ENCODE data around the gene SCO2.
"Not testable (repeated sequence)": the region's sequence is repeated elsewhere in the genome, so short reads cannot be mapped to it uniquely, and the experiment has no call there.

SCO2 gene

GRCh38 chr22:50526834-50527801 lies 1.7 kb upstream of the SCO2 start:
- DNase-seq (ENCODE audit: low spot score in 2 of 2): no peak
- H3K27me3 Mint-ChIP-seq: no peaks in the 10 kb centered on the region
- H3K36me3 Mint-ChIP-seq (ENCODE audit: insufficient read depth): peaks cover 49% of the 10 kb centered on the region
- H3K27ac Mint-ChIP-seq (ENCODE audit: low read depth): peak overlapping the region; percentile 91
- no peak for ATAC-seq (replicated peaks; ENCODE audit: extremely low read depth, poor library complexity, severe bottlenecking)
- no peaks in the 10 kb centered on the region for H3K9me3 Mint-ChIP-seq
- peak overlapping the region; percentile 85 for H3K4me3 Mint-ChIP-seq
- H3K4me1 Mint-ChIP-seq: peaks cover 49% of the 10 kb centered on the region

- DNase-seq (ENCODE audit: low spot score in 2 of 2): peak; percentile 72 to 75
- peak; percentile 34 for ATAC-seq (replicated peaks; ENCODE audit: extremely low read depth, poor library complexity, severe bottlenecking)
- peaks cover 49% of the 10 kb centered on the region for H3K36me3 Mint-ChIP-seq (ENCODE audit: insufficient read depth)
- H3K4me1 Mint-ChIP-seq: peaks cover 48% of the 10 kb centered on the region
- H3K27me3 Mint-ChIP-seq: no peaks in the 10 kb centered on the region
- H3K27ac Mint-ChIP-seq (ENCODE audit: low read depth): peak overlapping the region; percentile 91
- peak overlapping the region; percentile 85 for H3K4me3 Mint-ChIP-seq
- no peaks in the 10 kb centered on the region for H3K9me3 Mint-ChIP-seq
Observed at GRCh38 chr22:50526108-50526833, 873 bp upstream of the SCO2 start.

GRCh38 chr22:50525858-50526107 lies 385 bp upstream of the SCO2 start:
- H3K4me3 Mint-ChIP-seq: peak overlapping the region; percentile 85
- H3K9me3 Mint-ChIP-seq: no peaks in the 10 kb centered on the region
- no peaks in the 10 kb centered on the region for H3K27me3 Mint-ChIP-seq
- DNase-seq (ENCODE audit: low spot score in 2 of 2) (no peak), ATAC-seq (replicated peaks; ENCODE audit: extremely low read depth, poor library complexity, severe bottlenecking) (no peak)
- peaks cover 45% of the 10 kb centered on the region for H3K36me3 Mint-ChIP-seq (ENCODE audit: insufficient read depth)
- H3K27ac Mint-ChIP-seq (ENCODE audit: low read depth): peak overlapping the region; percentile 87
- peaks cover 43% of the 10 kb centered on the region for H3K4me1 Mint-ChIP-seq

- ATAC-seq (replicated peaks; ENCODE audit: extremely low read depth, poor library complexity, severe bottlenecking): no peak
- peaks cover 37% of the 10 kb centered on the region for H3K4me1 Mint-ChIP-seq
- peaks cover 45% of the 10 kb centered on the region for H3K36me3 Mint-ChIP-seq (ENCODE audit: insufficient read depth)
Observed at GRCh38 chr22:50524676-50525103, 708 bp downstream of the SCO2 start.

GRCh38 chr22:50523806-50524675 lies 1.4 kb downstream of the SCO2 start:
- Mint-ChIP-seq H3K9me3 (no peaks in the 10 kb centered on the region), H3K27ac (ENCODE audit: low read depth) (peak overlapping the region; percentile 87), H3K4me1 (peaks cover 37% of the 10 kb centered on the region), H3K27me3 (no peaks in the 10 kb centered on the region), H3K36me3 (ENCODE audit: insufficient read depth) (peaks cover 51% of the 10 kb centered on the region), H3K4me3 (peak overlapping the region; percentile 85)
- DNase-seq (ENCODE audit: low spot score in 2 of 2) (no peak), ATAC-seq (replicated peaks; ENCODE audit: extremely low read depth, poor library complexity, severe bottlenecking) (no peak)

More at GRCh38 chr22:50524676-50525103, 708 bp downstream of the SCO2 start:
- H3K27ac Mint-ChIP-seq (ENCODE audit: low read depth): peak overlapping the region; percentile 87
- H3K9me3 Mint-ChIP-seq: no peaks in the 10 kb centered on the region
- H3K4me3 Mint-ChIP-seq: peak overlapping the region; percentile 85
- no peaks in the 10 kb centered on the region for H3K27me3 Mint-ChIP-seq
- no peak for DNase-seq (ENCODE audit: low spot score in 2 of 2)

- peak overlapping the region; percentile 16 for H3K4me3 Mint-ChIP-seq
- no peak for DNase-seq (ENCODE audit: low spot score in 2 of 2)
- H3K36me3 Mint-ChIP-seq (ENCODE audit: insufficient read depth): peaks cover 50% of the 10 kb centered on the region
- no peaks in the 10 kb centered on the region for H3K27me3 Mint-ChIP-seq
- H3K27ac Mint-ChIP-seq (ENCODE audit: low read depth): no peak overlapping the region
- H3K4me1 Mint-ChIP-seq: peaks cover 33% of the 10 kb centered on the region
- no peak for ATAC-seq (replicated peaks; ENCODE audit: extremely low read depth, poor library complexity, severe bottlenecking)
- no peaks in the 10 kb centered on the region for H3K9me3 Mint-ChIP-seq
Observed at GRCh38 chr22:50523458-50523805, 2.0 kb downstream of the SCO2 start.

GRCh38 chr22:50522806-50523438 lies 2.5 kb downstream of the SCO2 start:
- Mint-ChIP-seq H3K4me1 (peaks cover 28% of the 10 kb centered on the region), H3K9me3 (no peaks in the 10 kb centered on the region), H3K27me3 (no peaks in the 10 kb centered on the region), H3K27ac (ENCODE audit: low read depth) (no peak overlapping the region), H3K36me3 (ENCODE audit: insufficient read depth) (peaks cover 54% of the 10 kb centered on the region), H3K4me3 (no peak overlapping the region)
- DNase-seq (ENCODE audit: low spot score in 2 of 2) (no peak), ATAC-seq (replicated peaks; ENCODE audit: extremely low read depth, poor library complexity, severe bottlenecking) (no peak)

GRCh38 chr22:50522208-50522805 lies 3.1 kb downstream of the SCO2 start:
- ATAC-seq (replicated peaks; ENCODE audit: extremely low read depth, poor library complexity, severe bottlenecking): no peak
- Mint-ChIP-seq H3K9me3 (no peaks in the 10 kb centered on the region), H3K36me3 (ENCODE audit: insufficient read depth) (peaks cover 57% of the 10 kb centered on the region), H3K27me3 (no peaks in the 10 kb centered on the region), H3K27ac (ENCODE audit: low read depth) (peak overlapping the region; percentile 19), H3K4me1 (peaks cover 22% of the 10 kb centered on the region), H3K4me3 (no peak overlapping the region)
- no peak for DNase-seq (ENCODE audit: low spot score in 2 of 2)

- Mint-ChIP-seq H3K27ac (ENCODE audit: low read depth) (peak overlapping the region; percentile 19), H3K4me3 (no peak overlapping the region), H3K9me3 (no peaks in the 10 kb centered on the region), H3K36me3 (ENCODE audit: insufficient read depth) (peaks cover 55% of the 10 kb centered on the region), H3K4me1 (peaks cover 16% of the 10 kb centered on the region), H3K27me3 (no peaks in the 10 kb centered on the region)
- ATAC-seq (replicated peaks; ENCODE audit: extremely low read depth, poor library complexity, severe bottlenecking): no peak
- no peak for DNase-seq (ENCODE audit: low spot score in 2 of 2)
Observed at GRCh38 chr22:50521710-50522109, 3.7 kb downstream of the SCO2 start.

- ATAC-seq (replicated peaks; ENCODE audit: extremely low read depth, poor library complexity, severe bottlenecking) (no peak), DNase-seq (ENCODE audit: low spot score in 2 of 2) (no peak)
- no peak overlapping the region for H3K27ac Mint-ChIP-seq (ENCODE audit: low read depth)
- H3K4me1 Mint-ChIP-seq: peaks cover 16% of the 10 kb centered on the region
- peaks cover 59% of the 10 kb centered on the region for H3K36me3 Mint-ChIP-seq (ENCODE audit: insufficient read depth)
- H3K4me3 Mint-ChIP-seq: no peak overlapping the region
- no peaks in the 10 kb centered on the region for H3K27me3 Mint-ChIP-seq
- no peaks in the 10 kb centered on the region for H3K9me3 Mint-ChIP-seq
Observed at GRCh38 chr22:50520826-50521453, 4.5 kb downstream of the SCO2 start.

GRCh38 chr22:50520184-50520583 lies 5.2 kb downstream of the SCO2 start:
- peaks cover 21% of the 10 kb centered on the region for H3K4me1 Mint-ChIP-seq
- peaks cover 54% of the 10 kb centered on the region for H3K36me3 Mint-ChIP-seq (ENCODE audit: insufficient read depth)
- H3K27ac Mint-ChIP-seq (ENCODE audit: low read depth); H3K4me3 Mint-ChIP-seq; ATAC-seq (replicated peaks; ENCODE audit: extremely low read depth, poor library complexity, severe bottlenecking); H3K27me3 Mint-ChIP-seq; H3K9me3 Mint-ChIP-seq; DNase-seq (ENCODE audit: low spot score in 2 of 2): not testable (repeated sequence)

Measured in central memory CD8-positive, alpha-beta T cell (primary cell).